ENCODE data around the gene PTPRN2.
"Not testable (repeated sequence)": the region's sequence is repeated elsewhere in the genome, so short reads cannot be mapped to it uniquely, and the experiment has no call there.

PTPRN2 gene

DNA sequence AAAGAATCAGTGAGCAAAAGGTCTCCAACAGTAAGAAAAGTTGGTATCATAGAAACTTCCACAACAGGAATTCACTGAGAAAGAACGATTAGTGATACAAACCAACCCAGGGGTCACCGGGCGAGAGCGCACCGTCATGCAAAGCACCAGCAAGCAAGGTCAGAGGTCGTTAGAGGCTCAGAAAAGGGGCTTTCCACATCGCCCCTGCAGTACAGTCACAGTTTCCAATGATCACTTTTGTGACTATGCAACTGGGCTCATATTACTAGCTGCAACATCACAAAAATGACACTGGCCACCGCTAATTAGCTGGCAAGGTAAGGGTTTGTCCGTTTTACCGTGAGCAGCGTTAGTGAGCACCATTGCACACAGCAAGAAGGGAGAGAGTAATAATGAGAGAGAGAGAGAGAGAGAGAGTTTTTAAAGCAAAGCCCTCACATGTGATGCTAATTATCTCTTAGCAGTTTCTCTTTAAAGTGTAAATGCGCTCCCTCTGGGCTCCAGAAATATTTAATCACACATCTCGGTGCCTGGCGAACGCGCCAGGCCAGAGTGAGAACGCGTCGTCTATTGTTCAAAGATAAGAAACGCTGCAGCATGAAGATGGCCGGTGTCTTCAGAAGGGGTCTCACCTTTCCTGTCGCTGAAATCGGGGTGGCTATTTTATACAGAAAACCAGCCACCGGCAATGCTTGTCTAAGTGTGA, 1013.4 kb downstream of the PTPRN2 start:
- DNase-seq = no peak

DNA sequence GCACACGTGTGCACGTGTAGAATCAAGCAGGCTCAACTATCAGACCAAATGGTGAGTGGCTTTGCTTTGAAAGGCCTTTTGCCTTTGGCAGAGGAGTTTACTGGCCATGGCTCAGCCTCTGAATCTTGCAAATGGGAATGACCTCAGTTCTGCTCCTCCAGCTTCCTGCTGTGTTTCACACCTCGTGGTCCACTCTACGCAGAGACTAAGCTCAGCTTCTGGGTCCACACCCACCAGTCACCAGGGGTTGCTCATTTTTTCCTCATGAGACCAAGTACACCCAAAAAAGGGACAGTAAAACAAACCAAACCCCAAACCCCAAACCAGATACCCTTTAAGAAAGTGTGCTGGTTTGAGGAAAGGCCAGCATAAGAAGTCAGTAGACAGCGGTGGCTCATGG, 1014.4 kb downstream of the PTPRN2 start:
- no peak for DNase-seq

DNA sequence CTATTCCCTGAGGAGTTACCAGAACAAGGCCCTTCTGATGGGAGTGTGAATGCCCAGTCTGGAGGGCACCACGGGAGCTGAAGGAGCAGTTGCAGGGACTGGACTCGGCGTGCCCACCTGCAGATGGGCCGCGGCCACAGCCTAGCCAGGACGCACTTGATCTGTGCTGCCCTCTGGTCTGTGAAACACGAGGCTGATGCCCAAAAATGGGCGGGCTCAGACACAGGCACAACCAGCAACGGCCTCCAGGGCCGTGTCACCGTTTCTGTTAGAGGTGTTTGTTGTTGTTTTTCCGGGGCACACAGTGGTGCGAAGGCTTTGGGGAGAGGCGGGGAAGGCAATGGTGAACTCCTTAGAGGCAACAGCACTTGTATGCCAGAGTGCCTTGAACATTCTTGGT, 1015.0 kb downstream of the PTPRN2 start:
- DNase-seq = no peak

DNA sequence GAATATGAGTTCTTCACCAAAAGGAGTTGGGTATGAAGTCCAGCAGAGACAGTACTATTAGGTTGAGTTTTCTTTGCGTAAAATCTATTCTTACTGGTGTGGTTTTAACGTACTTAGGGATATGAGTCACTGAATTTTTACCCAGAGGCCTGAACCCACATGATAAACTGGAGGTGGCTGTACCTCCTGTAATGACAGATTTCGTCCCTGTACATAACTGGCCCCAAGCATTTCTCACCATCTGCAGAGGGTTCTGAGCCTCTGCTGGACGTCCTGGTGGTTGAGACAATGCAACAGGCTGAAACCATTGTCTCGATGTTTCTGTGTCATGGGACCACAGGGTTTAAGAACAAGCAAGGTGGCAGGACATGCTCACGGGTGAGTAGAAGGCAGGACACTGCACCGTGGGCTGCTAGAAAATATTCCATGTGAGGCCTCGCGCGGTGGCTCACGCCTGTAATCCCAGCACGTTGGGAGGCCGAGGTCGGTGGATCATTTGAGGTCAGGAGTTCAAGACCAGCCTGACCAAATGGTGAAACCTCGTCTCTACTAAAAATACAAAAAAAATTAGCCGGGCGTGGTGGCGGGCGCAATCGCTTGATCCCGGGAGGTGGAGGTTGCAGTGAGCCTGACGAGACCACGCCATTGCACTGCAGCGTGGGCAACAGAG, 1017.0 kb downstream of the PTPRN2 start:
- no peak for DNase-seq

DNA sequence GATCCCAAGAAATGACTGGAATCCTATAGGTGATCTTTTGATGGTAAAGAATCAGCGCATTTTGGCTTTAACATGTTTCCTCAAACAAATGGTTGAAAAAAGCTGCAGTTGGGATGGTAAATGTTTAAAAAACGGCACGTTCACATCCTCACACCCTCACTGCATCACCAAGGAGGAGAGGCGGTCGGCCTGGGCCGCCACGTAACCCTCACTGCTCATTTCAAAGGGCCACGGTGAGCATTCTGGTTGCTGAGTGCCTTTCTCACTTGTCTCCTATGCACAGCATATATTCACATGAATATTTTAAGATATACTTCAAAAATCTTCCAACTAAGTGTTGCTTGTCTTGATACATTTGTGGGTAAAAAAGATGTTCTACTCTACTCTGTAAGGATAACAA, 1017.7 kb downstream of the PTPRN2 start:
- no peak for DNase-seq

DNA sequence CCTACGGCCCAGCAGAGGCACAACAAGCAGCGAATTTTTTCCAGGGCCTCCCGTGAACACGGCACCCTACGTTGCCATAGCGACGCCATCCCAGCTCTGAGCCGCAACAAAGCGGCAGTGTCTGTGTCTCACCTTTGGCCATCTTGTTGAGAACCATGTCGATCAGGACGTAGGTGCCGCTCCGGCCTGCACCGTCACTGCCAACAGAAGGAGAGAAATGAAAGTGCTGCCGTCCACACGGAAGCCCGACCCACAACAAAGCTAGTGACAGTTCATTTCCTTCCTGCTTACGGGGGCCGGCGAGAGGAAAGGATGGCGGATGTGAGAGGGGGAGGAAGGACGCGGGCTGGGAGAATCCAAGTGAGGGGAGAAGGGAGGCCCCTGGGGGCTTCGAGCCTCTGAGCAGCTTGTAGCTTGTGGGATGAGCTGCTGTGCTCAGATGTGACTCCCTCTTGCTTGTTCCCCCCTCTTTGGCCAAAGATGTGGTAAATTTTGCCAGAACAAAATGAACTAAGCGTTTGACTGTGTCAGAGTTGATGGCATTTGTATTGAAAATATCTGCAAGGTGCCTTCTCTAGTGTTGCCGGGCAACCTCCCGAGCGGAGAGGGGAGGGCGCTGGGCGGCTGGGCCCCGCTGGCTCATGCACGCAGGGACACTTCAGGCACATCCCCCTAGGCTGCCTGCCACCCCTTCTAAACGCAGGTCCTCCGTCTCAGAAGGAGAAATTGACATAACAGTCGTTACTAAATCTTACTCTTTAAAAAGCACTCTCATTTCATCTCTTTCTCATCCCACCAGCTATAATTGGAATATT, 1018.6 kb downstream of the PTPRN2 start:
- DNase-seq = peak; percentile 48 to 79

DNA sequence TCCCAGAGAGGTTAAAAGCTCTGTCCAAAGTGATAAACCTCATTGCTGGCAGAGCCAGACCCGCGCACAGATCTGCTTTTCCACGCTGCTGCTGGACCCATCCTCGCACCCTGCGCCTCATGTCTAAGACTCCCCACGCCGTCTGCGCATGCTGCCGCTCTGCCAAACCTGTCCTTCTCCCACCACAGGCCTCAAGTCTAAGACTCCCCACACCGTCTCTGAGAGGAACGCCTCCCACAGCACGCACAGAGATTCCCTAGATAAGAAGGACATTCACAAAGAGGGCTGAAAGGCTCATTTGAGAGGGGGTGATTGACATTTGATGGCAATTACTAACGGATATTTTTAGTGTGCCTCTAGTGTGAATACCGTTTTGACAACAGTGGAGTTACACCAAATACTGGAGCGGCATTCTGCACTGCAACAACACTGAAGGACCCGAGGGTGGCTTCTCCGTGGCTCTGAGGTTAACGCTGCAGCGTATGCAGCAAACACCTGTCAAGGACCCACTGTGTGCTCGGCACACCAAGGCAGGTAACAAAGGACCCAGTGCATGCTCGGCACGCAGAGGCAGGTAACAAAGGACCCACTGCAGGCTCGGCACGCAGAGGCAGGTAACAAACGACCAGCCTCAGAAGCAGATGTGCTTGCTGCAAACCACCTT, 1019.4 kb downstream of the PTPRN2 start:
- no peak for DNase-seq

DNA sequence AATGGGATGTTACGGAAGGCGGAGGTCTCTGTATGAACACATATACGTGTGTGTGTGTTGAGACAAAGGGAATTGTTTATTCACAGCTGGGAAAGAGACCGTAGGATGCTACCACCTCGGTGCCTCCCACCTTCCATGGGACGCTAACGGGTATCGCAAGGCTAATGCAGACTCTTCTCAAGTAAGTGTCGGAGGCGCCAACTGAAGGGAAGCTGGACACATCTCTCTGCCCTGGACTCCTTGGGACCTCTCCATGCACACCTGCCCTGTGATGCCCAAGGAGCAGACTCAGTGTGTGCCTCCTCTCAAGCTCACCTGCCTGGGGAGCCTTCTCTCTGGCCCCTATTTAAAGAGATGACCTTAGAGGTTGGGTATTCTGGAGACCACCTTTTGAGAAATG, 1020.0 kb downstream of the PTPRN2 start:
- DNase-seq = no peak

DNA sequence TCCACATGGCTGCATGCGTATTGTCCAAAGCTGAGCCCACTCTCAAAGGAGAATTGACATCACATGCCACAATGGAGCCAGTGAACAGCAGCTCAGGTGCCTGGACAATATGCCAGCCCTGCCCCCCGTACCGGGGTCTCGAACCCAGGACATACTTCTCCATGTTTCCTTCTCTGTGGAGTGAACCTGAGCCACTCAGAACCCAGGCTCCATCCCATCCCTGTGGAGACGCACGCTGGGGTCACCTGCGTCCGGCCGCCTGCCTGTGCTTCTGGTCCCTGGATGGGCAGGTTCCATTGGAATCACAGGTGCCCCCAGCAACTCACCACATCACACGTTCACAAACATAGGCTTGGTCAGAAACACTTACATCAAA, 1021.0 kb downstream of the PTPRN2 start:
- DNase-seq = no peak

DNA sequence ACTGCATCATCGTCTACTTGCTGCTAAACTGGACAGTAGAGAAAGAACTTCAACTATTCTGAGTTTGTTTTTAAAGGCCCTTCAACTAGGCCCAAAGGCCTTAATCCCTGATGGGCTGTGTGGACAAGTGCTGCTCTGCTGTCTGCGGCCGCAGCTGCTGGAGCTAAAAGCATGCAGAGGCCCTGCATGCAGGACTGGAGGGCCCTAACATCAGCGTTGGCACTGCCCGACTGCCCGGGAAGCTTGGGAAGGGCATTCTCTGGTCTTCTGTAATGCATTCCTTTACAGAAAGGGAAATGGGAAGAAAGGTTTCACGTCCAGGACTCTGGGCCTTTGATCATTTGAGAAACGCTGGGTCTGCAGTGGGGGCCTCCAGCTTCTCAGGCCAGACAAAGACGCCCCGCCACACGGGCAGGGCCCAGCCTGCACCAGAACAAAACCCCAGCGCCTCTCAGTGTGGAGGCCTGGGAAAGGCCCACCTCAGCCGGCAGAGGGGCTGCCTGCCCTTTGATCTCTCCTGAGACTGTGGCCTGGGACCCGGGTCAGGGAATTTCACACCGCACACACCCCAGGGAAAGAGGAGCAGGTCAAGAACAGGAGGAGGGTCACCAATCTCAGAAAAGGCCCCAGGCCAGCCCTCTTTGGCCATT, 1021.5 kb downstream of the PTPRN2 start:
- DNase-seq = no peak

DNA sequence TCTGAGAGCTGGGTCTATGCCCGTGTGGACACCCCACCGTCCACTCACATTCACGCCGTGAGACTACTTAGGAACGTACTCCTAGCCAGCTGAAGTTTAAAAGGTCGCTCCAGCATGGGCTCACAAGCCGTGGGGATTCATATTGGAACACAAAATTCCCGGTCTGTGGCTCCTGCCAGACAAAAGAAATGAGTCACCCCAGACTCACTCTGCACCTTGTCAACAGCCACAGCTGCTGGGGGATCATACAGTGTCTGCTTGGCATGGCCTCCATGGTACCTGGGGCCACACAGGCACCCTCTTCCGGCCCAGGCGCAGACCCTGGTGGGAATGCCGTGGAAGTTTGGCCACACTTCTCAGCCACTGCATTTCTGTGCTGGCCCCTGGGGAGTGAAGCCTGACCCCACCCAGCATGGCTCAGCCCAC, 1022.4 kb downstream of the PTPRN2 start:
- DNase-seq = no peak

DNA sequence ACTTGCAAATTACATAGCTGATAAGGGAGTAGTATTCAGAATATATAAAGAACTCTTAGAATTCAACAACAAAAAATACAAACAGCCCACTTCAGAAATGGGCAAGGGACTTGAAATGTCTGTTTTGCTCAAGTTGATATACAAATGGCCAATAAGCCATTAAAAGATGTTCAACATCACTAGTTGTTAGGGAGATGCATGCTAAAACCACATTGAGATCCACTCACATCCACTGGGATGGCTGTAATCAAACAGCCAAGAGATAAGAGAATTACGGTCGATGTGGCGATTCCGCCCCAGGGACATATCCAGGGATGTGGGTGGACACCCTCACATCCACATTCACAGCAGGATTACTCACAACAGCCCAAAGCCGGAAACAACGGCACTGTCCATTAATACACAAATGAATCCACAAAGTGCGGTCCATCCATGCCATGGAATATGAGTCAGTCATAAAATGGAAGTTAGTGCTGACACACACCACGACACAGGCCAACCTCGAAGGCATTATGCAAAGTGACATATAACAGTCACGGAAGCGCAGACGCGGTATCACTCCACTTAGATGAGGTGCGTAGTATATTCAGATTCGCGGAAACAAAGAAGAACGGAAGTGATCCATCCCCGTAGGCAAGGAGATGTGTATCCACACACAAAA, 1023.0 kb downstream of the PTPRN2 start:
- no peak for DNase-seq

DNA sequence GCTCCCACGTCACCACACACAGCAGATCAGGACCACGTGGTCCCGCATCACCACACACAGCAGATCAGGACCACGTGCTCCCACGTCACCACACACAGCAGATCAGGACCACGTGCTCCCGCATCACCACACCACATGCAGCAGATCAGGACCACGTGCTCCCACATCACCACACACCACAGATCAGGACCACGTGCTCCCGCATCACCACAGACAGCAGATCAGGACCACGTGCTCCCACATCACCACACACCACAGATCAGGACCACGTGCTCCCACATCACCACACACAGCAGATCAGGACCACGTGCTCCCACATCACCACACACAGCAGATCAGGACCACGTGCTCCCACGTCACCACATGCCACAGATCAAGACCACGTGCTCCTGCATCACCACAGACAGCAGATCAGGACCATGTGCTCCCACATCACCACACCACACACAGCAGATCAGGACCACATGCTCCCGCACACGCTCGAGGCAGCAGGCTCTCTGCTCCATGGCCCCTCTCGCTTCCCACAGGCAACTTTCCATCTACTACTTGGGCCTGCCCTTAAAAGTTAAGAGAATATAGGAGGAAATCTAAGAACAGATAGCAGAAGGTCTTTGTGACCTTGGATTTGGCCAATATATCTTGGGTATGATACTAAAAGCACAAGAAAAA, 1024.0 kb downstream of the PTPRN2 start:
- not testable (repeated sequence) for DNase-seq

DNA sequence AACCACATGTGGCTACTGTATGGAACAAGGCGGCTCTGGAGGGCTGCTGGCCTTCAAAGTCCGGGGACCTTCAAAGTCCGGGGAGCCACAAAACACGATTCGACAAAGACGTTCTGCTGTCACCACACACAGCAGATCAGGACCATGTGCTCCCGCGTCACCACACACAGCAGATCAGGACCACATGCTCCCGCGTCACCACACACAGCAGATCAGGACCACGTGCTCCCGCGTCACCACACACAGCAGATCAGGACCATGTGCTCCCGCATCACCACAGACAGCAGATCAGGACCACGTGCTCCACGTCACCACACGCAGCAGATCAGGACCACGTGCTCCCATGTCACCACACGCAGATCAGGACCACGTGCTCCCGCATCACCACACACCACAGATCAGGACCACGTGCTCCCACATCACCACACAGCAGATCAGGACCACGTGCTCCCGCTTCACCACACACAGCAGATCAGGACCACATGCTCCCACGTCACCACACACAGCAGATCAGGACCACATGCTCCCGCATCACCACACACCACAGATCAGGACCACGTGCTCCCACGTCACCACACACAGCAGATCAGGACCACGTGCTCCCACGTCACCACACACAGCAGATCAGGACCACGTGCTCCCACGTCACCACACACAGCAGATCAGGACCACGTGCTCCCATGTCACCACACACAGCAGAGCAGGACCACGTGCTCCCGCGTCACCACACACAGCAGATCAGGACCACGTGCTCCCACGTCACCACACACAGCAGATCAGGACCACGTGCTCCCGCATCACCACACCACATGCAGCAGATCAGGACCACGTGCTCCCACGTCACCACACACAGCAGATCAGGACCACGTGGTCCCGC, 1024.9 kb downstream of the PTPRN2 start:
- DNase-seq = not testable (repeated sequence)

DNA sequence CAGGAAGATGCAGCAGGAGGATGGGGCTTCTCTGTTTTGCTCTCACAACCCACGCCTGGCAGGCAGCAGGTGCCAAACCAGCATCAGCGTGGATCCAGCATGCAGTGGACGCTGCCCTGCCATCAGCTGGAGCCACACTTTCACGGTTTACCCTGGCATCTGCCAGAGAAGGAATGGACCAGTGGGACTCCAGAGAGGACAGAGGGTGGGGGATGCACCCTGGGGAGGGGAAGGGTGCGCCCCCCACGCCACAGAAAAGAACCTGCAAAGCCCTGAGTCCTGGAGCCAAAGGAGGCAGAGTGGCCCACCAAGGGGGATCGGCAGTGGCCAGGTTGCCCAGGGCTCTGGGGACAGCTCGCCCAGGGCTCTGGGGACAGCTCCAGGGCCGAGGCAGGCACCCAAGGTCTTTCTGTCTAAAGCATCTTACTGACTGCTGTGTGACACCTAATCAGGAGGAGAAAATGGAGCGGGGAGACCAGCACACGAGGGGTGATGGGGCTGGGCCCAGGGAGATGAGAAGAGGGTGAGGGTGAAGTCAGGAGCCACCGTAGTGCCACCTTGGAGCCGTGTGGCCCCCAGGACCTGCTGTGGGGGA, 1025.7 kb downstream of the PTPRN2 start:
- DNase-seq = no peak

DNA sequence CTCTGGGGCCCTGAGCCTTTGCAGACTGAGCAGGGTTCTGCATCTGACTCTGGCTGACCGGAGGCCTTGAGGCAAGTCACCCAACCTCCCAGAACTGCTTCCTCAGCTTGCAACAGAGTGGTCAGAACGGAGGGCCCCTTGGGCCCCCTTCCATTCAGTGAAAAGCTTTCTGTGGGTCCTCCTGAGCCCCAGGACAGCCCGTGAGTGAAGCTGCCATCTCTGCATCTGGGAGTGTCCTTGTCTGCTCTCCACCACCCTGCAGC, 1026.2 kb downstream of the PTPRN2 start:
- no peak for DNase-seq

DNA sequence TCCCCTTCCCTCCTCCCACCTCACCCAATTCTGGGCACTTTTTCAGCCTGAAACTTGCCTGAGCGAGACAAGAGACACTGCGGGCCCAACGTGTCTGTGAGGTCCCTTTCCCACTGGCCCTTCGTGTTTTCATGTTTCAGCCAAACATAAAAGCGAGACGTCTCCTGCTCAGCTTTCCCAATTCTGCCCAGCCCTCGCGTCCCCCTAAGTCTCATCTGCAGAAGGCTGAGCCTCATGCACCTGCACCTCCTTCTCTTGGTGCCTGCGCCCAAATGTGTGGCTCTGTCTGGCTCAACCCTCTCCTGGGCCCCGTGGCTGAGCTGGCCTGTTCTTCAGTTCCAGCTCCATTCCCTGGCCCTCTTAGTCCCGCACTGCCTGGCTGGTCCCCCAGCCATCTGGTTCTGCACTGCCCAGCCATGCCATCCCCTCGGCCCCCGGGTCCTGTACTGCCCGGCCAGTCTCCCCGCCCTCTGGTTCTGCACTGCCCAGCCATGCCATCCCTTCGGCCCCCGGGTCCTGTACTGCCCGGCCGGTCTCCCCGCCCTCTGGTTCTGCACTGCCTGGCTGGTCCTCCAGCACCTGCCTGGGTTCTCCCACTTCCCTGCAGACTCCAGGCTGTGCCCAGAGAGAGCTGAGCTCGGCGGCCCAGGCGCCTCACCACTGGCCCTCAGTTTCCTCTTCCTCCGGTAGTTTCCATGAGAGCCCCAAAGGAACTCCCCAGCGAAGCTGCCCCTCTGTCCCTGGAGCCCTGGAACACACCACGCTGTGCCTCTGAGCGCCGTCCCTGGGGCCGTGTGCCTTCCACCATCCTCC, 1026.7 kb downstream of the PTPRN2 start:
- no peak for DNase-seq

DNA sequence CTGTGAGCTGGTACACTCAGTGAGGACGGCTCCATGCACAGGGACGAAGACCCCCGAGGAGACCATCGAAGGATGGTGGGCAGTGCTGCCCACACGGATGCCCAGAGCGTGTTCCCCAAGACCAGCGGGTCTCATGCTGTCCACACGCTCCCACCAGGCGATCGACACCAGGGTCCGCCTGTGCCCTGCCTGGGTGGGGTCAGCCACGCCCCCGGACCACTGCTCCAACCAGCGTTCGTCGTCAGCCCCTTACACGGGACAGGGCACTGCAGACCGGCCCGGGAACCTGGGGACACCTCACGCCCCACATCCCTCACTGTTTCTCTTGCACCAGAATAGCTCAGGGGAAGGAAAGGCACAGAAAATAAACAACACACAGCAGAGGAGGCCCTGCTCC, 1027.4 kb downstream of the PTPRN2 start:
- no peak for DNase-seq

DNA sequence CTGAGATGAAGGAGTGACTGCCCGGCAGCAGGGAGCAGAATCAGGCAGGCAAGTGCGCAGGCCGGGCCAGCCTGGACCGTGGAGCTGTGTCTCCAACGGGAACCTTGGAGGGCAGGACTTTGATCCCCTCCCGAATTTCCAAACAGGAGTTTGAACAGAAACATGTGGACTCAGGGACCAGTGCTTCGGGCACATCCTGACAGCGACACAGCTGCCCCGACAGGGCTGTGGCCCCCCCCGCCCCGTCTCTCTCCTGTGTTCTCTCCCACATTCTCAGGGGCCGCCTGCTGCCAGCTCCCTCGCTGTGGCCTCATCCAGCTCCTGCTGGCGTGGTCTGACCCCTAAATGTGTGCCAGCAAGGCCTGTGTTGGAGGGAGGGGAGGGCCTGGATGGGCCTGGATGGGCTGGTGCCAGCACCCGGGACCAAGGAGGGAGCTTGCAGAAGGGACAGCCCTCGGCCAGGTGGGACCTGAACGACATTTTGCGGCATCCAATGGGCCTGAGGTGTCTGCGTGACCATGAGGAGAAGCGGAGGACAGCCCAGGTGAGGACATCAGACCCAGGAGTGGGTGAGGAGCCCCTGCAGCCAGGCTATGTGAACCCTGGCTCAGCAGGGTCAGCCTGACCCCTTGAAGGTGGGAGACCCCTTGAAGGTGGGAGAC, 1027.9 kb downstream of the PTPRN2 start:
- DNase-seq = no peak

All from NCI-H524 (cell line).